RWPE2 (cell line): ENCODE measurements around the gene PRSS53.
A peak's percentile ranks its signal among the peaks of the same experiment; 100 is the strongest.

Experiments
- ATAC-seq: fragments of 200-7000 bp; cut with Tn5 transposase; 3 replicates; pipeline ENCODE4 v1.9.1; 2021; ENCODE audit warnings: low read depth
- DNase-seq: peaks from one replicate; pipeline ENCODE4 v3.0.0-alpha.2; 2020; ENCODE audit warnings: low spot score
- H3K27ac ChIP-seq: fragments of 450-650 bp; 2 replicates; pipeline ENCODE4 v1.5.1; 2017; ENCODE audit warnings: mild to moderate bottlenecking; ENCODE audit not compliant: poor library complexity, severe bottlenecking
- H3K27me3 ChIP-seq: fragments of 250-450 bp; sonication (Bioruptor Pico); 2 replicates; pipeline ENCODE4 v1.5.1; 2021; ENCODE audit warnings: mild to moderate bottlenecking, moderate library complexity; ENCODE audit not compliant: insufficient read depth, poor library complexity, severe bottlenecking
- H3K36me3 ChIP-seq: fragments of 250-450 bp; sonication (Bioruptor Pico); 2 replicates; pipeline ENCODE4 v1.5.1; 2020; ENCODE audit warnings: low read depth, mild to moderate bottlenecking, moderate library complexity
- H3K4me1 ChIP-seq: fragments of 250-450 bp; sonication (Bioruptor Pico); 2 replicates; pipeline ENCODE4 v1.5.1; 2021; ENCODE audit warnings: mild to moderate bottlenecking, moderate library complexity; ENCODE audit not compliant: insufficient read depth, poor library complexity, severe bottlenecking
- H3K4me3 ChIP-seq: fragments of 250-450 bp; sonication (Bioruptor Pico); 2 replicates; pipeline ENCODE4 v1.5.1; 2021; ENCODE audit warnings: mild to moderate bottlenecking, moderate library complexity; ENCODE audit not compliant: severe bottlenecking
- H3K9me3 ChIP-seq: fragments of 250-450 bp; sonication (Bioruptor Pico); 2 replicates; pipeline ENCODE4 v1.5.1; 2021; ENCODE audit warnings: mild to moderate bottlenecking, moderate library complexity; ENCODE audit not compliant: severe bottlenecking
- TF ChIP-seq, protein P1 (sequence below): fragments of 450-650 bp; IDR thresholded peaks from one replicate; pipeline ENCODE4 v1.5.1; 2017; ENCODE audit warnings: mild to moderate bottlenecking, moderate library complexity; ENCODE audit not compliant: poor library complexity, severe bottlenecking

PRSS53 gene

DNA sequence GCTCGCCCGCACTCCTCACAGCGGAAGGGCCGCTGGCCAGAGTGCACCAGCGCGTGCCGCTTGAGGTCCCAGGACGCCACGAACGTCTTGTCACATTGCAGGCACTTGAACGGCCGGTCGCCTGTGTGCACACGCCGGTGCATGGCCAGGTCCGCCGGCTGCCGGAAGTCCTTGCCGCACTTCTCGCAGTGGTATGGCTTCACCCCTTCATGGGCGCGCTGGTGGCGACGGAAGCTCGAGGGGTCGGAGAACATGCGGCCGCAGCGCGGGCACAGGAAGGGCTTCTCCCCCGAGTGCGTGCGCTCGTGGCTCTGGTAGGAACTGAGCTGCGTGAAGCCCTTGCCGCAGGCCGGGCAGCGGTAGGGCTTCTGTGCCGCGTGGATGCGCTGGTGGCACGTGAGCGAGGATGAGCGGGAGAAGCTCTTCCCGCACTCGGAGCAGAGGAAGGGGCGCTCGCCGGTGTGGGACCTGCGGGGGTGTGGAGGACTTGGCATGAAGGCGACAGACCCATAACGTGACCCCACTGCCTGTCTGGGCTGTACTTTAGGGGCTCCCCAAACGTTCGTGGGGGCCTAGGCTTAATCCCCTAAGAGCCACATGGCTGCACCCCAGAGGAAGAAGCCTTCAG is 26.8 kb downstream of the PRSS53 start:
- H3K36me3 ChIP-seq = peaks cover 26% of the 10 kb centered on the region
- no peak overlapping the region for H3K27ac ChIP-seq
- H3K27me3 ChIP-seq = no peaks in the 10 kb centered on the region
- ATAC-seq = no peak
- no peak overlapping the region for H3K4me3 ChIP-seq
- DNase-seq = peak; percentile 57
- H3K9me3 ChIP-seq = no peaks in the 10 kb centered on the region
- TF ChIP-seq, protein P1, sequence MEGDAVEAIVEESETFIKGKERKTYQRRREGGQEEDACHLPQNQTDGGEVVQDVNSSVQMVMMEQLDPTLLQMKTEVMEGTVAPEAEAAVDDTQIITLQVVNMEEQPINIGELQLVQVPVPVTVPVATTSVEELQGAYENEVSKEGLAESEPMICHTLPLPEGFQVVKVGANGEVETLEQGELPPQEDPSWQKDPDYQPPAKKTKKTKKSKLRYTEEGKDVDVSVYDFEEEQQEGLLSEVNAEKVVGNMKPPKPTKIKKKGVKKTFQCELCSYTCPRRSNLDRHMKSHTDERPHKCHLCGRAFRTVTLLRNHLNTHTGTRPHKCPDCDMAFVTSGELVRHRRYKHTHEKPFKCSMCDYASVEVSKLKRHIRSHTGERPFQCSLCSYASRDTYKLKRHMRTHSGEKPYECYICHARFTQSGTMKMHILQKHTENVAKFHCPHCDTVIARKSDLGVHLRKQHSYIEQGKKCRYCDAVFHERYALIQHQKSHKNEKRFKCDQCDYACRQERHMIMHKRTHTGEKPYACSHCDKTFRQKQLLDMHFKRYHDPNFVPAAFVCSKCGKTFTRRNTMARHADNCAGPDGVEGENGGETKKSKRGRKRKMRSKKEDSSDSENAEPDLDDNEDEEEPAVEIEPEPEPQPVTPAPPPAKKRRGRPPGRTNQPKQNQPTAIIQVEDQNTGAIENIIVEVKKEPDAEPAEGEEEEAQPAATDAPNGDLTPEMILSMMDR = no peak
- H3K4me1 ChIP-seq = peaks cover 9% of the 10 kb centered on the region

DNA sequence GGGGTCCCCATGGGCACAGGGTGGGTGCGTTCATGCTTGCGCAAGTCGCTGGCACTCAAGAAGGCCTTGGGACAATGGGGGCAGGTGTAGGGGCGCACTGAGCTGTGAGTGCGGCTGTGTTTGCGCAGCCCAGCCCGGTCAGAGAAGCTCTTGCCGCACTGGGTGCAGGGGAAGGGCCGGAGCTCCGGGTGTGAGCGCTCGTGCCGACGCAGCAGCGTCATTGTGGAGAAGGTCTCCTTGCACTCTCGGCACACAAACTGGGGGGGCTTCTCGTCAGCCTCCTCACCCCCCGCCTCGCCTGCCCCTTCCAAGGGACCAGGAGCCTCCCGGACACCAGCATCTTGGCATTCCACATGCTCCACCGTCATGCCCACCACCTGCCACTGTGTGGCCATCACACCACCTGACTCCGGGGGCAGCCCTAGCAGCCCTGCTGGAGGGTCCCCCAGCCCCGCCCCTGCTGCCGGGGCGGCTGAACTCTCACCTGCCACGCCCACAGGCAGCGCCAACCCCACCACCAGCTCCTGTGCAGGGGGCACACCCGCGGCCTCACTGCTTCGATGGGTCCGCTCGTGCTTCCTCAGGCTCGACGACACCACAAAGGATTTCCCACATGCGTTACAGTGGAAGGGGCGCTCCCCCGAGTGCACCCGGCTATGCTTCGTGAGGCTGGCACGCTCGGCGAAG is 27.5 kb downstream of the PRSS53 start:
- Histone ChIP-seq H3K36me3 (peaks cover 26% of the 10 kb centered on the region), H3K27ac (no peak overlapping the region), H3K4me1 (peaks cover 9% of the 10 kb centered on the region), H3K9me3 (no peaks in the 10 kb centered on the region), H3K27me3 (no peaks in the 10 kb centered on the region), H3K4me3 (no peak overlapping the region)
- ATAC-seq = no peak
- TF ChIP-seq, protein P1 = no peak
- DNase-seq = peak; percentile 67

DNA sequence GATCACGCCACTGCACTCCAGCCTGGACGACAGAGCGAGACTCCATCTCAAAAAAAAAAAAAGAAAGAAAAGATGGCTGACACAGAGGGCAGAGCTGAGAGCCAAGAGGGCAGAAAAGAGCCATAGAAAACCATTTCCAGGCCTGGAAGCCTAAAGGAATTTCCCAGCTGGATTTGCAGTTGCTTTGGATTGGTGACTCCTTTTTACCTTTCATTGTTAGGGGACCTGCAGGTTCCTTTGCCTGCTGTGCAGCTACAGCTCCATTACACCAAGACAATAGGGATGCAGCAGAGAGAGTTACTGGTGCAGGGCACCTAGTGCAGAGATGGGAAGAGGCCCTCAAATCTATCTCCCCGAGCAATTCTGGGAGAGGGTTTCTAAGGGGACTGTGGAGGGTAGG is 33.1 kb downstream of the PRSS53 start:
- no peak for DNase-seq
- Histone ChIP-seq H3K4me1 (peaks cover 12% of the 10 kb centered on the region), H3K27me3 (no peaks in the 10 kb centered on the region), H3K27ac (no peak overlapping the region), H3K9me3 (no peaks in the 10 kb centered on the region), H3K36me3 (peaks cover 7% of the 10 kb centered on the region; the same call in 1 of the 2 replicates), H3K4me3 (no peak overlapping the region)
- no peak for ATAC-seq
- TF ChIP-seq, protein P1 = no peak

DNA sequence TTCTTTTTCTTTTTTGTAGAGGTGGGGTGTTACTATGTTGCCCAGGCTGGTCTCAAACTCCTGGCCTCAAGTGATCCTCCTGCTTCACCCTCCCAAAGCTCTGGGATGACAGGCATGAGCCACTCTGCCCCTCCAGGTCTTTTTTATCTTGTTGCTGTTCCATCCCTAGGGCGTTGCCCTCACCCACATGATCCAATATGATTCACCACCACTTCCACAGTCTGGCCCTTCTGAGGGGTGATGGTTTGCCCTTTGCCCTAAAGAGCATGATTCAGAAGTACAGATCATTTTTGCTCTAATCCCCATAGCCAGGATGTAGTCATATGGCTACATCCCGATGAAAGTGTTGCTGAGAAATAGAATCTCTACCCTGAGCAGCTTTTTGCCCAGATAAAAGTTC is 36.6 kb downstream of the PRSS53 start:
- no peaks in the 10 kb centered on the region for H3K36me3 ChIP-seq
- H3K9me3 ChIP-seq = no peaks in the 10 kb centered on the region
- no peak overlapping the region for H3K4me3 ChIP-seq
- ATAC-seq (peak; percentile 100), DNase-seq (peak; percentile 80)
- no peaks in the 10 kb centered on the region for H3K27me3 ChIP-seq
- TF ChIP-seq, protein P1 = no peak
- peak overlapping the region; percentile 76 for H3K27ac ChIP-seq
- peaks cover 12% of the 10 kb centered on the region for H3K4me1 ChIP-seq
